H9 (cell line): ENCODE measurements around the gene TNFRSF17. TPM values are rescaled to one million over a fixed set of nuclear protein-coding genes. Genes with fewer than 3 reads are reported as not detected.
A peak's percentile ranks its signal among the peaks of the same experiment; 100 is the strongest.

Experiments used
- DNase-seq: peaks from one replicate; pipeline ENCODE4 v3.0.0-alpha.2; 2017
- H2AFZ ChIP-seq: one replicate; pipeline ENCODE4 v1.6.1; 2013; ENCODE audit warnings: mild to moderate bottlenecking, low read length, control low read depth, moderate library complexity
- H2AK5ac ChIP-seq: 2 replicates; pipeline ENCODE4 v1.6.1; 2013; ENCODE audit warnings: low read length, control low read depth, mixed read lengths; ENCODE audit not compliant: insufficient read length
- H2BK120ac ChIP-seq: one replicate; pipeline ENCODE4 v1.6.1; 2013; ENCODE audit warnings: low read depth, mild to moderate bottlenecking, low read length, control low read depth, inconsistent platforms; ENCODE audit not compliant: poor library complexity, severe bottlenecking
- H2BK12ac ChIP-seq: 2 replicates; pipeline ENCODE4 v1.6.1; 2013; ENCODE audit warnings: low read length, control low read depth, mixed read lengths, low read depth; ENCODE audit not compliant: insufficient read length
- H2BK15ac ChIP-seq: 2 replicates; pipeline ENCODE4 v1.6.1; 2013; ENCODE audit warnings: low read depth, low read length, control low read depth
- H2BK20ac ChIP-seq: one replicate; pipeline ENCODE4 v1.6.1; 2013; ENCODE audit warnings: low read depth, mild to moderate bottlenecking, low read length, control low read depth, inconsistent platforms; ENCODE audit not compliant: poor library complexity, severe bottlenecking
- H2BK5ac ChIP-seq: 2 replicates; pipeline ENCODE4 v1.6.1; 2013; ENCODE audit warnings: low read length, control low read depth, mixed read lengths; ENCODE audit not compliant: insufficient read length
- H3K14ac ChIP-seq: 2 replicates; pipeline ENCODE4 v1.6.1; 2013; ENCODE audit warnings: low read length, control low read depth; ENCODE audit not compliant: insufficient read depth
- H3K18ac ChIP-seq: 2 replicates; pipeline ENCODE4 v1.6.1; 2013; ENCODE audit warnings: low read depth, mild to moderate bottlenecking, mixed read lengths, low read length, control low read depth; ENCODE audit not compliant: insufficient read length
- H3K23ac ChIP-seq: 2 replicates; pipeline ENCODE4 v1.6.1; 2013; ENCODE audit warnings: low read length, control low read depth, mixed read lengths, low read depth; ENCODE audit not compliant: insufficient read length
- H3K23me2 ChIP-seq: 2 replicates; pipeline ENCODE4 v1.6.1; 2013; ENCODE audit warnings: low read depth, mild to moderate bottlenecking, mixed read lengths, low read length, control low read depth; ENCODE audit not compliant: insufficient read length, poor library complexity, severe bottlenecking
- H3K27ac ChIP-seq: 2 replicates; pipeline ENCODE4 v1.5.1; 2013; ENCODE audit warnings: low read length, control low read depth, mixed read lengths, low read depth; ENCODE audit not compliant: insufficient read length
- H3K27me3 ChIP-seq: 2 replicates; pipeline ENCODE4 v1.6.1; 2013; ENCODE audit warnings: low read length, control low read depth, inconsistent platforms; ENCODE audit not compliant: insufficient read depth
- H3K4ac ChIP-seq: 2 replicates; pipeline ENCODE4 v1.6.1; 2013; ENCODE audit warnings: low read depth, mild to moderate bottlenecking, control low read depth, inconsistent platforms, low read length, moderate library complexity
- H3K4me1 ChIP-seq: 2 replicates; pipeline ENCODE4 v1.6.1; 2013; ENCODE audit warnings: low read length, control low read depth, inconsistent platforms; ENCODE audit not compliant: insufficient read depth
- H3K4me2 ChIP-seq: 2 replicates; pipeline ENCODE4 v1.6.1; 2013; ENCODE audit warnings: low read length, control low read depth, mixed read lengths; ENCODE audit not compliant: insufficient read length, insufficient read depth
- H3K56ac ChIP-seq: 2 replicates; pipeline ENCODE4 v1.6.1; 2013; ENCODE audit warnings: low read depth, mild to moderate bottlenecking, mixed read lengths, low read length, control low read depth; ENCODE audit not compliant: insufficient read length
- H3K79me1 ChIP-seq: 2 replicates; pipeline ENCODE4 v1.6.1; 2013; ENCODE audit warnings: low read depth, mild to moderate bottlenecking, moderate library complexity, low read length, control low read depth, inconsistent platforms; ENCODE audit not compliant: insufficient read depth, poor library complexity, severe bottlenecking
- H3K79me2 ChIP-seq: 2 replicates; pipeline ENCODE4 v1.6.1; 2013; ENCODE audit warnings: low read length, control low read depth, inconsistent platforms; ENCODE audit not compliant: insufficient read depth
- H3K9ac ChIP-seq: 2 replicates; pipeline ENCODE4 v1.6.1; 2013; ENCODE audit warnings: low read length, control low read depth, mixed read lengths; ENCODE audit not compliant: insufficient read length; ENCODE audit errors: extremely low read depth
- H3K9me3 ChIP-seq: one replicate; pipeline ENCODE4 v1.6.1; 2013; ENCODE audit warnings: low read depth, low read length, inconsistent platforms; ENCODE audit not compliant: control insufficient read depth
- H3T11ph ChIP-seq: one replicate; pipeline ENCODE4 v1.6.1; 2013; ENCODE audit warnings: mild to moderate bottlenecking, low read length, control low read depth, inconsistent platforms
- H4K20me1 ChIP-seq: one replicate; pipeline ENCODE4 v1.6.1; 2013; ENCODE audit not compliant: control insufficient read depth, insufficient read length, insufficient read depth
- H4K5ac ChIP-seq: 2 replicates; pipeline ENCODE4 v1.6.1; 2013; ENCODE audit warnings: low read depth, mild to moderate bottlenecking, mixed read lengths, low read length, control low read depth; ENCODE audit not compliant: insufficient read length
- H4K8ac ChIP-seq: replicated peaks from 2 replicates; pipeline ENCODE4 v1.6.1; 2013; ENCODE audit warnings: low read length, control low read depth, mixed read lengths, low read depth; ENCODE audit not compliant: insufficient read length
- H4K91ac ChIP-seq: 2 replicates; pipeline ENCODE4 v1.6.1; 2013; ENCODE audit warnings: low read depth, mild to moderate bottlenecking, moderate library complexity, mixed read lengths, low read length, control low read depth; ENCODE audit not compliant: insufficient read length
- H3K27ac Mint-ChIP-seq, 3 experiments: 2 replicates in 2 of 3; 3 replicates in 1 of 3; pipeline ENCODE4 v1.8.0; 2020 to 2021; ENCODE audit warnings: mixed read lengths in 3 of 3, mild to moderate bottlenecking in 1 of 3, moderate library complexity in 1 of 3
- H3K27me3 Mint-ChIP-seq: 2 replicates; pipeline ENCODE4 v1.8.0; 2021; ENCODE audit warnings: low read depth, mild to moderate bottlenecking, moderate library complexity, mixed read lengths
- H3K36me3 Mint-ChIP-seq, 3 experiments: 2 replicates in 2 of 3; 3 replicates in 1 of 3; pipeline ENCODE4 v1.8.0; 2020 to 2021; ENCODE audit warnings: low read depth in 3 of 3, mixed read lengths in 3 of 3; ENCODE audit not compliant: insufficient read depth in 1 of 3
- H3K4me1 Mint-ChIP-seq, 2 experiments: 2 replicates each; pipeline ENCODE4 v1.8.0; 2020; ENCODE audit warnings: mixed read lengths in 2 of 2
- H3K4me3 Mint-ChIP-seq, 2 experiments: 2 replicates in 1 of 2; 3 replicates in 1 of 2; pipeline ENCODE4 v1.8.0; 2020 to 2021; ENCODE audit warnings: mild to moderate bottlenecking in 2 of 2, mixed read lengths in 2 of 2, moderate library complexity in 1 of 2
- H3K9me3 Mint-ChIP-seq, 2 experiments: 2 replicates in 1 of 2; 3 replicates in 1 of 2; pipeline ENCODE4 v1.8.0; 2020; ENCODE audit warnings: mild to moderate bottlenecking in 2 of 2, mixed read lengths in 2 of 2, moderate library complexity in 1 of 2
- WGBS: extraction: QIAGEN DNeasy Blood & Tissue Kit; methylation state at CpG from one replicate; pipeline ENCODE4 v1.1.7; 2013; ENCODE audit warnings: missing lambda C conversion rate, low lambda C conversion rate, mixed read lengths; ENCODE audit not compliant: insufficient read length; ENCODE audit errors: extremely low coverage; 5-methylcytosine and 5-hydroxymethylcytosine counted together
- total RNA-seq: library from RNA; stranded (reverse); gene quantifications from 2 replicates; pipeline ENCODE4 v1.2.1, GENCODE V29; 2021
- TF ChIP-seq, protein P1 (sequence below): fragments of 200-600 bp; sonication (generic); conservative IDR thresholded peaks from 3 replicates; pipeline ENCODE4 v1.8.0; 2021; ENCODE audit warnings: antibody characterized with exemption, mild to moderate bottlenecking

TNFRSF17 gene
- total RNA-seq, 1 experiment from 2014 or later, result not detected

DNA sequence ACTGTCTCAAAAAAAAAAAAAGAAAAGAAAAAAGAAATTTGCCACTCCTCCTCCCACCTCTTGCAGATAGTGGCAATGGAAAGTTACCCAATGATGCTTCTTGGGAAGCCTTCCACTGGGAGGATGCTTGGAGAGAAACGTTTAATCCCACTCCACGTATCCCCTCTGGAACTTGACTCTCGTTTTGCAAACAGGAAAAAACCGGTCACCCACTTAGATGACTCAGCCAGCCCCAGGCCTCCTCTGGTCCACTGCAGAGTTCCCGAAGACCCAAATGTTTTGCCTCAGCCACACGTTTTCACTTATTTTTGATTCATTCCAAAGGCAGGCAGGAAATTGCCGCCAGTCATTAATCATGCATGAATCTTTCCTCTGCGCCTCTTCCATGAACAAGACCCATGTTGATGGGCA is 9.3 kb upstream of the TNFRSF17 start:
- Histone ChIP-seq H3T11ph (no peak overlapping the region), H3K14ac (no peak overlapping the region), H3K9ac (no peak overlapping the region), H3K27me3 (no peaks in the 10 kb centered on the region), H2BK15ac (no peak overlapping the region), H3K27ac (no peak overlapping the region), H3K4ac (no peak overlapping the region), H2BK5ac (no peak overlapping the region), H4K8ac (no peak overlapping the region), H3K4me1 (no peaks in the 10 kb centered on the region), H4K91ac (no peak overlapping the region), H3K4me2 (no peak overlapping the region), H4K5ac (no peak overlapping the region), H3K56ac (no peak overlapping the region), H3K79me2 (no peaks in the 10 kb centered on the region), H3K23ac (no peak overlapping the region), H2AFZ (no peak overlapping the region), H2BK20ac (no peak overlapping the region), H3K9me3 (no peaks in the 10 kb centered on the region), H2AK5ac (no peak overlapping the region), H3K79me1 (no peaks in the 10 kb centered on the region), H2BK120ac (no peak overlapping the region), H4K20me1 (no peaks in the 10 kb centered on the region), H2BK12ac (no peak overlapping the region), H3K18ac (no peak overlapping the region), H3K23me2 (no peaks in the 10 kb centered on the region)
- Mint-ChIP-seq H3K27me3 (no peaks in the 10 kb centered on the region; the same call in 1 of the 2 replicates), H3K9me3 (no peaks in the 10 kb centered on the region), H3K27ac (0 out of 7 replicates have a peak overlapping the region, but pooled peaks of 1 of the 3 experiments have one; percentile 54), H3K4me3 (no peak overlapping the region), H3K36me3 (no peaks in the 10 kb centered on the region), H3K4me1 (0 out of 4 replicates have a peak, but pooled peaks cover 0 to 1% of the 10 kb centered on the region in 2 experiments)
- no peak for DNase-seq
- TF ChIP-seq, protein P1, sequence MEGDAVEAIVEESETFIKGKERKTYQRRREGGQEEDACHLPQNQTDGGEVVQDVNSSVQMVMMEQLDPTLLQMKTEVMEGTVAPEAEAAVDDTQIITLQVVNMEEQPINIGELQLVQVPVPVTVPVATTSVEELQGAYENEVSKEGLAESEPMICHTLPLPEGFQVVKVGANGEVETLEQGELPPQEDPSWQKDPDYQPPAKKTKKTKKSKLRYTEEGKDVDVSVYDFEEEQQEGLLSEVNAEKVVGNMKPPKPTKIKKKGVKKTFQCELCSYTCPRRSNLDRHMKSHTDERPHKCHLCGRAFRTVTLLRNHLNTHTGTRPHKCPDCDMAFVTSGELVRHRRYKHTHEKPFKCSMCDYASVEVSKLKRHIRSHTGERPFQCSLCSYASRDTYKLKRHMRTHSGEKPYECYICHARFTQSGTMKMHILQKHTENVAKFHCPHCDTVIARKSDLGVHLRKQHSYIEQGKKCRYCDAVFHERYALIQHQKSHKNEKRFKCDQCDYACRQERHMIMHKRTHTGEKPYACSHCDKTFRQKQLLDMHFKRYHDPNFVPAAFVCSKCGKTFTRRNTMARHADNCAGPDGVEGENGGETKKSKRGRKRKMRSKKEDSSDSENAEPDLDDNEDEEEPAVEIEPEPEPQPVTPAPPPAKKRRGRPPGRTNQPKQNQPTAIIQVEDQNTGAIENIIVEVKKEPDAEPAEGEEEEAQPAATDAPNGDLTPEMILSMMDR, result no peak
- WGBS, result no CpG with 5 or more reads among the region's 8 CpGs
